H1 (cell line): Measurements from ENCODE around the gene BBS1. TPM values are rescaled to one million over a fixed set of nuclear protein-coding genes. Genes with fewer than 3 reads are reported as not detected.

Source experiments
- CTCF ChIA-PET: fragments of 300-600 bp; sonication (Branson Sonifier 250); formaldehyde crosslinking; loops from one replicate; lab custom pipeline; 2021; ENCODE audit not compliant: partially characterized antibody; lab: Charles Lee
- POLR2A ChIA-PET: fragments of 300-600 bp; sonication (Branson Sonifier 250); formaldehyde crosslinking; loops from one replicate; lab custom pipeline; 2021; ENCODE audit warnings: inconsistent platforms; ENCODE audit not compliant: partially characterized antibody; lab: Charles Lee
- DNase-seq, 2 experiments: peaks; one replicate each; pipeline versions ENCODE4 v3.0.0 to v3.0.0-alpha.2; 2010 to 2022; ENCODE audit warnings: low spot score in 2 of 2, low read depth in 1 of 2, mixed read lengths in 1 of 2
- FAIRE-seq: peaks from 2 replicates; lab custom pipeline; 2011; peaks lifted over from hg19 to GRCh38; lab: Jason Lieb, UNC
- H2AFZ ChIP-seq: 2 replicates; pipeline ENCODE4 v1.8.1; 2012; ENCODE audit warnings: low read length, inconsistent platforms
- H2AK5ac ChIP-seq: 2 replicates; pipeline ENCODE4 v1.6.1; 2013; ENCODE audit warnings: low read depth, low read length
- H2BK120ac ChIP-seq: replicated peaks from 2 replicates; pipeline ENCODE3; 2013; ENCODE audit warnings: low read depth, low read length, inconsistent platforms
- H2BK12ac ChIP-seq: 2 replicates; pipeline ENCODE4 v1.6.1; 2013; ENCODE audit warnings: low read depth, low read length
- H2BK15ac ChIP-seq: 2 replicates; pipeline ENCODE4 v1.6.1; 2013; ENCODE audit warnings: low read length
- H2BK20ac ChIP-seq: 2 replicates; pipeline ENCODE4 v1.6.1; 2013; ENCODE audit warnings: low read length
- H2BK5ac ChIP-seq: 2 replicates; pipeline ENCODE4 v1.6.1; 2013; ENCODE audit warnings: low read depth, low read length
- H3K14ac ChIP-seq: 2 replicates; pipeline ENCODE4 v1.6.1; 2013; ENCODE audit warnings: inconsistent platforms; ENCODE audit not compliant: insufficient read length
- H3K18ac ChIP-seq: 2 replicates; pipeline ENCODE4 v1.6.1; 2013; ENCODE audit warnings: low read length; ENCODE audit errors: extremely low read depth
- H3K23ac ChIP-seq: 2 replicates; pipeline ENCODE4 v1.6.1; 2013; ENCODE audit warnings: inconsistent platforms; ENCODE audit not compliant: insufficient read length
- H3K23me2 ChIP-seq: 2 replicates; pipeline ENCODE4 v1.6.1; 2013; ENCODE audit warnings: low read depth, low read length
- H3K27ac ChIP-seq: 2 replicates; pipeline ENCODE4 v1.6.1; 2011; ENCODE audit warnings: low read depth, low read length, inconsistent platforms
- H3K27me3 ChIP-seq, 4 experiments: replicated peaks in 1 of 4; 1 replicate in 1 of 4; 2 replicates in 3 of 4; pipeline versions ENCODE4 v1.6.1 to v1.8.1; 2011 to 2013; ENCODE audit warnings: low read length in 3 of 4, mild to moderate bottlenecking in 3 of 4, inconsistent platforms in 2 of 4, mixed read lengths in 2 of 4, moderate library complexity in 1 of 4; ENCODE audit not compliant: control insufficient read depth in 3 of 4, insufficient read depth in 3 of 4; ENCODE audit errors: extremely low read depth in 1 of 4
- H3K36me3 ChIP-seq, 4 experiments: 2 replicates each; pipeline versions ENCODE4 v1.6.1 to v1.8.1; 2011 to 2013; ENCODE audit warnings: mild to moderate bottlenecking in 4 of 4, low read length in 3 of 4, moderate library complexity in 2 of 4, control low read depth in 1 of 4, inconsistent platforms in 1 of 4; ENCODE audit not compliant: insufficient read depth in 4 of 4, control insufficient read depth in 2 of 4
- H3K4ac ChIP-seq: replicated peaks from 2 replicates; pipeline ENCODE3; 2013; ENCODE audit warnings: low read length, low read depth, mixed read lengths, inconsistent platforms; ENCODE audit not compliant: insufficient read length
- H3K4me1 ChIP-seq, 4 experiments: replicated peaks in 1 of 4; 1 replicate in 1 of 4; 2 replicates in 3 of 4; pipeline versions ENCODE4 v1.6.1 to v1.8.1; 2011 to 2013; ENCODE audit warnings: low read length in 3 of 4, inconsistent platforms in 2 of 4, mixed read lengths in 1 of 4; ENCODE audit not compliant: insufficient read depth in 4 of 4, control insufficient read depth in 3 of 4
- H3K4me2 ChIP-seq, 2 experiments: 2 replicates each; pipeline versions ENCODE4 v1.6.1 to v1.8.1; 2011 to 2013; ENCODE audit warnings: low read depth in 2 of 2, low read length in 2 of 2, control low read depth in 1 of 2, inconsistent platforms in 1 of 2, mild to moderate bottlenecking in 1 of 2; ENCODE audit not compliant: insufficient read depth in 1 of 2
- H3K4me3 ChIP-seq, 4 experiments: fragments of 200-600, 300-600 bp in 1 of 4; sonication (generic), shearing (Covaris generic), sonication (Bioruptor Twin) in 1 of 4; 2 replicates each; pipeline versions ENCODE4 v1.5.1 to v1.8.1; 2011 to 2016; ENCODE audit warnings: low read length in 4 of 4, low read depth in 3 of 4, control low read depth in 2 of 4, inconsistent platforms in 2 of 4, mild to moderate bottlenecking in 2 of 4, mixed read lengths in 1 of 4, moderate library complexity in 1 of 4; ENCODE audit not compliant: insufficient read depth in 2 of 4; ENCODE audit errors: extremely low read depth in 1 of 4
- H3K56ac ChIP-seq: replicated peaks from 2 replicates; pipeline ENCODE3; 2013; ENCODE audit warnings: low read depth, mild to moderate bottlenecking, mixed read lengths, low read length, inconsistent platforms; ENCODE audit not compliant: insufficient read length
- H3K79me1 ChIP-seq: 2 replicates; pipeline ENCODE4 v1.6.1; 2013; ENCODE audit warnings: low read depth, low read length, control low read depth
- H3K79me2 ChIP-seq, 2 experiments: 2 replicates each; pipeline versions ENCODE4 v1.6.1 to v1.8.1; 2012 to 2013; ENCODE audit warnings: low read length in 2 of 2, mild to moderate bottlenecking in 2 of 2, inconsistent platforms in 1 of 2; ENCODE audit not compliant: insufficient read depth in 2 of 2, control insufficient read depth in 1 of 2
- H3K9ac ChIP-seq, 4 experiments: replicated peaks in 1 of 4; 1 replicate in 1 of 4; 2 replicates in 3 of 4; pipeline versions ENCODE4 v1.6.1 to v1.8.1; 2011 to 2013; ENCODE audit warnings: low read depth in 3 of 4, low read length in 3 of 4, control low read depth in 2 of 4, mild to moderate bottlenecking in 2 of 4, moderate library complexity in 2 of 4, inconsistent platforms in 1 of 4; ENCODE audit errors: extremely low read depth in 1 of 4
- H3K9me3 ChIP-seq, 2 experiments: 2 replicates each; pipeline versions ENCODE4 v1.6.1 to v1.8.1; 2012 to 2013; ENCODE audit warnings: mild to moderate bottlenecking in 2 of 2, moderate library complexity in 2 of 2, control low read depth in 1 of 2, inconsistent platforms in 1 of 2, low read depth in 1 of 2, low read length in 1 of 2, mixed read lengths in 1 of 2; ENCODE audit not compliant: insufficient read depth in 2 of 2
- H4K20me1 ChIP-seq, 2 experiments: replicated peaks in 1 of 2; 2 replicates each; pipeline versions ENCODE3 to v1.8.1; 2011 to 2013; ENCODE audit warnings: inconsistent platforms in 2 of 2, low read length in 2 of 2, mild to moderate bottlenecking in 1 of 2; ENCODE audit not compliant: insufficient read depth in 2 of 2, control insufficient read depth in 1 of 2
- H4K5ac ChIP-seq: 2 replicates; pipeline ENCODE4 v1.6.1; 2013; ENCODE audit warnings: low read length, low read depth, mixed read lengths, inconsistent platforms; ENCODE audit not compliant: insufficient read length
- H4K8ac ChIP-seq: 2 replicates; pipeline ENCODE4 v1.8.0; 2013; ENCODE audit warnings: mild to moderate bottlenecking, moderate library complexity, low read length, inconsistent platforms; ENCODE audit not compliant: insufficient read depth; ENCODE audit errors: extremely low read depth
- H4K91ac ChIP-seq: replicated peaks from 2 replicates; pipeline ENCODE3; 2013; ENCODE audit warnings: low read length, mixed read lengths, inconsistent platforms; ENCODE audit not compliant: insufficient read length
- BACH1 ChIP-seq: IDR thresholded peaks from 2 replicates; pipeline ENCODE4 v1.6.1; 2012; ENCODE audit warnings: low read length, improper control_type of control experiment
- CBX8 ChIP-seq: fragments of 300-800, 300-1000 bp; sonication (generic); IDR thresholded peaks from 2 replicates; pipeline ENCODE4 v1.7.1; 2016; ENCODE audit warnings: low read depth, low read length, borderline replicate concordance
- CTBP2 ChIP-seq: IDR thresholded peaks from 2 replicates; pipeline ENCODE4 v1.7.0; 2011; ENCODE audit warnings: borderline replicate concordance, mild to moderate bottlenecking, moderate library complexity, mixed read lengths, low read length; ENCODE audit not compliant: insufficient read depth, insufficient read length
- JUN ChIP-seq: IDR thresholded peaks from 2 replicates; pipeline ENCODE4 v1.6.1; 2011; ENCODE audit warnings: low read depth, mild to moderate bottlenecking, improper control_type of control experiment, low read length
- MAFK ChIP-seq: IDR thresholded peaks from 2 replicates; pipeline ENCODE4 v1.6.1; 2012; ENCODE audit warnings: low read depth, mild to moderate bottlenecking, improper control_type of control experiment, low read length
- NANOG ChIP-seq: IDR thresholded peaks from 2 replicates; pipeline ENCODE4 v1.6.1; 2011; ENCODE audit warnings: low read length, low read depth, mild to moderate bottlenecking, inconsistent platforms; ENCODE audit not compliant: insufficient read depth, poor library complexity, severe bottlenecking
- POU5F1 ChIP-seq: IDR thresholded peaks from 2 replicates; pipeline ENCODE4 v1.6.1; 2011; ENCODE audit warnings: low read depth, mild to moderate bottlenecking, low read length, moderate library complexity
- RBBP5 ChIP-seq: IDR thresholded peaks from 2 replicates; pipeline ENCODE4 v1.7.1; 2012; ENCODE audit warnings: low read depth, mild to moderate bottlenecking, inconsistent platforms, low read length, moderate library complexity, borderline replicate concordance
- SIRT6 ChIP-seq: IDR thresholded peaks from one replicate; pipeline ENCODE4 v1.7.1; 2012; ENCODE audit warnings: low read length, inconsistent platforms
- SRF ChIP-seq: IDR thresholded peaks from 2 replicates; pipeline ENCODE4 v1.6.1; 2011; ENCODE audit warnings: mild to moderate bottlenecking, low read depth, low read length, moderate library complexity
- SUZ12 ChIP-seq: fragments of 200-600 bp; sonication (generic); IDR thresholded peaks from 2 replicates; pipeline ENCODE4 v1.6.1; 2012; ENCODE audit warnings: mild to moderate bottlenecking, inconsistent platforms, low read length, moderate library complexity, mixed read lengths
- TAF7 ChIP-seq: optimal IDR thresholded peaks from 2 replicates; pipeline ENCODE3; 2011; ENCODE audit warnings: low read depth, mild to moderate bottlenecking, inconsistent platforms, low read length, moderate library complexity, borderline replicate concordance
- ZNF274 ChIP-seq: IDR thresholded peaks from 2 replicates; pipeline ENCODE4 v1.7.0; 2012; ENCODE audit warnings: low read length, borderline replicate concordance; ENCODE audit errors: extremely low read depth
- WGBS, 2 experiments: shearing (Covaris generic) in 1 of 2; methylation state at CpG; one replicate each; pipeline versions ENCODE4 v1.1.6 to v1.1.7; 2013 to 2015; ENCODE audit warnings: low lambda C conversion rate in 2 of 2, mixed read lengths in 2 of 2, inconsistent platforms in 1 of 2, low coverage in 1 of 2, missing lambda C conversion rate in 1 of 2; ENCODE audit not compliant: insufficient replicate concordance in 2 of 2, insufficient coverage in 1 of 2, insufficient read length in 1 of 2; ENCODE audit errors: extremely low coverage in 1 of 2, missing lambda C conversion rate in 1 of 2; 5-methylcytosine and 5-hydroxymethylcytosine counted together
- polyA plus RNA-seq, 7 experiments: library from polyadenylated mRNA; depleted of rRNA in 3 of 7; stranded (reverse) in 5 of 7; unstranded in 2 of 7; fragments of >200 nt in 5 of 7; fragments of 200-250 nt in 2 of 7; gene quantifications; 1 replicate in 5 of 7; 2 replicates in 1 of 7; 4 replicates in 1 of 7; pipeline versions ENCODE4 v1.2.1 to v1.2.3, GENCODE V29; 2011 to 2013; ENCODE audit warnings: missing spikeins in 2 of 7, mixed read lengths in 2 of 7
- total RNA-seq: library from RNA; stranded (reverse); fragmentation: NEBNext Ultra II Directional; extraction: Animal tissue kit (Norgen Biotek cat#: 25700); gene quantifications from 2 replicates; pipeline ENCODE4 v1.2.1, GENCODE V29; 2021
- TF ChIP-seq, protein P1 (sequence below): IDR thresholded peaks from 2 replicates; pipeline ENCODE4 v1.6.1; 2011; ENCODE audit warnings: low read depth, mild to moderate bottlenecking, low read length; ENCODE audit not compliant: insufficient read depth

BBS1 gene
- total and polyA plus RNA-seq, 2 of the 8 experiments (the other 6 are each of a cell fraction or from before 2014, with no cell fraction given), result 19.1 to 19.5 TPM

DNA sequence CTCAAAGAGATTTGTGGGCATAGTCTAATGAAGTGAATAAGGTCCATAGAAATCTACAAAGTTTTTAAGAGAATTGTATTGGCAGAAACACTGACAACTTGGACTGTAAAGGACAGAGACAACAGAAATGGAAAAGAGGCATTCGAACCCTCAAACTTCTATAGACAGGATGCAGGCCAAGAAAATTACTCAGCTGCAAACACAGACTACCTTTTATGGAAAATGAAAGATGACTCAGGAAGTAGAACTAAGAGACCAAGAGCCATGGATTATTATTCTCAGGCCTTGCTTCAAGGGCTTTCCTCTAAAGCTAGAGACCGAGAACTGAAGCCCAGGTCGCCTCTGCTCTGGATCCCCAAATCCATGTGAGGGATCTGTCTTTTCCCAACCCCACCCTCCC lies 47.5 kb upstream of the BBS1 start:
- H3K36me3 ChIP-seq, result no peaks in the 10 kb centered on the region; a peak in 1 of 8 replicates

More for the DNA sequence above, 47.5 kb upstream of the BBS1 start:
- H3K9me3 ChIP-seq, result peaks cover 4% of the 10 kb centered on the region in 2 experiments; a peak in 2 of 4 replicates
- no peak overlapping the region for H3K4ac ChIP-seq
- H3K23ac ChIP-seq, result no peak overlapping the region
- H3K23me2 ChIP-seq, result peaks cover 13% of the 10 kb centered on the region
- no peak overlapping the region for H2BK5ac ChIP-seq
- no peak overlapping the region for H3K4me2 ChIP-seq
- DNase-seq, result no peak
- H2BK120ac ChIP-seq, result no peak overlapping the region
- H2AFZ ChIP-seq, result no peak overlapping the region
- WGBS, 2 experiments, result 97% methylated on average over 3 of the region's 3 CpGs; no CpG with 5 or more reads in 1 of the 2 experiments
- no peak overlapping the region for H4K8ac ChIP-seq
- H2AK5ac ChIP-seq, result no peak overlapping the region
- no peak overlapping the region for H2BK12ac ChIP-seq
- ChIA-PET CTCF (interaction anchor here (1.0 to 2.3 kb wide), 4 partner anchors 24 to 215 kb away, joined by 3 to 11 read pairs (median 7); partner anchors contain the start of genes MRPL11 and RBM4B), POLR2A (interaction anchor here (1.2 kb wide), 1 partner anchor 17 kb away, joined by 3 read pairs; the partner anchor contains the start of gene DPP3)
- H3K27me3 ChIP-seq, result no peaks in the 10 kb centered on the region
- no peak overlapping the region for H3K14ac ChIP-seq
- no peak for FAIRE-seq
- H3K9ac ChIP-seq, result no peak overlapping the region
- no peak overlapping the region for H3K18ac ChIP-seq
- peaks cover 3 to 18% (median 12%) of the 10 kb centered on the region in 4 experiments for H3K4me1 ChIP-seq
- no peak overlapping the region for H3K27ac ChIP-seq
- no peak overlapping the region for H2BK15ac ChIP-seq
- no peak overlapping the region for H3K56ac ChIP-seq
- TF ChIP-seq RBBP5 (no peak), BACH1 (no peak), JUN (no peak), SRF (no peak), SUZ12 (no peak), POU5F1 (no peak), SIRT6 (no peak), NANOG (no peak), CBX8 (no peak), TAF7 (no peak), CTBP2 (no peak), ZNF274 (no peak), MAFK (no peak)
- TF ChIP-seq, protein P1, sequence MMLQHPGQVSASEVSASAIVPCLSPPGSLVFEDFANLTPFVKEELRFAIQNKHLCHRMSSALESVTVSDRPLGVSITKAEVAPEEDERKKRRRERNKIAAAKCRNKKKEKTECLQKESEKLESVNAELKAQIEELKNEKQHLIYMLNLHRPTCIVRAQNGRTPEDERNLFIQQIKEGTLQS, result no peak
- no peaks in the 10 kb centered on the region for H3K79me1 ChIP-seq
- H3K79me2 ChIP-seq, result no peaks in the 10 kb centered on the region
- H4K5ac ChIP-seq, result no peak overlapping the region
- no peak overlapping the region for H4K91ac ChIP-seq
- no peak overlapping the region for H2BK20ac ChIP-seq
- H3K4me3 ChIP-seq, result no peak overlapping the region
- no peaks in the 10 kb centered on the region for H4K20me1 ChIP-seq
